Measurements from ENCODE around the gene KIRREL2. TPM values are rescaled to one million over a fixed set of nuclear protein-coding genes. Genes with fewer than 3 reads are reported as not detected.
A peak's percentile ranks its signal among the peaks of the same experiment; 100 is the strongest.

KIRREL2 gene
- total RNA-seq, 1 experiment from 2014 or later, result 0.34 TPM

DNA sequence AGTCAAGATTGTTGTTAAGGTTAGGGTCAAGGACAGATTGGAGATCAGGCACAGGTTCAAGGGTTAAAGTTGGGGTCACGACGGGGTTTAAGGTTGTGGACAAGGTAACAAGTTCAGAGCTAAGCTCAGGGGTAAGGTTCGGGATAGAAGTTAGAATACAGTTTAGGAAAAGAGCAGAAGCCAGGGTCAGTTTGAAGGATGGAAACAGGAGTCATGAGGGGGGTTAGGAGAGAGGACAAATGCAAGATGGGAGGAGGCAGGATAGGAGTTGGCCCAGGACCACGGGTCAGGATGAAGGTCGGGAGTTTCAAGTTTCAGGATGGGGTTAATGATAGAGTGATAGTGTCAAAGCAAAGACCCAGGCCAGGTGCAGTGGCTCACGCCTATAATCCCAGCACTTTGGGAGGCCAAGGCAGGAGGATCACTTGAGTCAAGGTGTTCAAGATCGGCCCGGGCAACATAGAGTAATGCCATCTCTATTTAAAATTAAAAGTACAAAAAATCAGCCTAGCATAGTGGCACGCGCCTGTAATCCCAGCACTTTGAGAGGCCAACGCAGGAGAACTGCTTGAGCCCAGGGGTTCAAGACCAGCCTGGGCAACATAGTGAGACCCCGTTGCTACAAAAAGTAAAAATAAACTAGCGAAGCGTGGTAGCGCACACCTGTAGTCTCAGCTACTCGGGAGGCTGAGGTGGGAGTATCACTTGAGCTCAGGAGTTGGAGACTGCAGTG is 12.1 kb upstream of the KIRREL2 start:
- DNase-seq (ENCODE audit: low read depth), result no peak

DNA sequence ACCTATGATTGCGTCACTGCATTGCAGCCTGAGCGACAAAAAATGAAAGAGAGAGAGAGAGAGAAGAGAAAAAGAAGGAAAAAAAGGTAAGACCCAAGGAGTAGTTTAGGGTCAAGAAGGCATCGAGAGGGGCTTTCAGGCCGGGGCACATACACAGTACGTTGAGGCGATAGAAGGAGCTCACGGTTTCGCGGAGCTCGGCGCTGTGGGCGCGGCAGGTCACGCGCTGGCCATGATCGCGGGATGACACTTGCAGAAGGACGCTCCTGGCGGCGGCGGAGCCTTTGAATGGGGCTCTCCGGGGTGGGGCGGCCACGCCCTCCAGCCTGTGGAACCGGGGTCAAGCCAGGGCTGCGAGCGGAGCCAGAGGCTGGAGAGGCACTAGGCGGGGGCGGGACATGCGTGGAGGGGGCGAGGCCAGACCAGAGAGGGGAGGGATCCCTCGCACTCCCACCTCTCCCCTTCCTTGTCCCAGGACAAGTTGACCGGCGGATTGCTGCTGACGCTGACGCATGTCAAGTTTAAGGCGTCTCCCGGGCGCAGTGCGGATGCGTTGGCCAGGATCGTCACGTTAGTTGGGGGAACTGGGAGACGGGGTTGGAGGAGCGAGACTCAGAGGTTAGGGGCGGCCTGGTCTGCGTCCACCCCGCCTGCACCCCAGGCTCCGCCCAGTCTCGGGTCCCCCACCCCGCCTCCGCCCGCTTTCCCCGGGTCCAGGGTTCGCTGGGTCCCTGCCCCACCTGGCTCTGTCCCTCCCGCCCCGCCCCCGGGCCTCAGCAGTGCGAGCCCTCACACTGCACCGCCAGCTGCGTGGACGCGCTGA is 11.3 kb upstream of the KIRREL2 start:
- peak; percentile 43 for DNase-seq (ENCODE audit: low read depth)

DNA sequence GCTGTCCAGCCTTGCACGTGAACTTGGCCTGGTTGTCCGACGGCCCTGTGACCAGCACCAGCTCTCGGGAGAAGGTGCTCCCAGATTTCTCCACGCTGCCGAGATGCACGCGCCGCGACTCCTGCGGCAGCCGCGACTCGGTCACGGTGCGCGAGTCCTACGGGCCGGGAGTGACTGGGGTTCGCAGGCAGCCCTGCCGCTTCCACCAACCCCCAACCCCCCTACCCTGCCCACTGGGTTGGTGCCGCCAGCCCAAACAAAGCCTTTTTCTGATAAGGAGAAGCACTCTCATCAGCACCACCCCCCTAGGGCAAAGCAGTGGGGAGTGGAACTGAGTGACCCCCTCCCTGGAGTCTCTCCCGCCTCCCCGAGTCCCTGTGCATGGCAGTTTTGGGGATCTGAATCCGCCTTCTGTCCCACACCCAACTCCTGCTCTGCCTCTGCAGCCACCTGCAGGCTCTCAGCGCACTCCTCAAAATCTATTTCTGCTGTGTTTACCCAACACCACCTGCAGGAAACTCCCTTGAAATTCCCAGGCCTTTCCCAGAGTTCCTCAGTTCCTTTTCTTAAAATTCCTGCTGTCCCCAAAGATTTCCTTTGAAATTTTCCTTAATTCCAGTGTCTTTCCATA is 10.6 kb upstream of the KIRREL2 start:
- DNase-seq (ENCODE audit: low read depth), result no peak

DNA sequence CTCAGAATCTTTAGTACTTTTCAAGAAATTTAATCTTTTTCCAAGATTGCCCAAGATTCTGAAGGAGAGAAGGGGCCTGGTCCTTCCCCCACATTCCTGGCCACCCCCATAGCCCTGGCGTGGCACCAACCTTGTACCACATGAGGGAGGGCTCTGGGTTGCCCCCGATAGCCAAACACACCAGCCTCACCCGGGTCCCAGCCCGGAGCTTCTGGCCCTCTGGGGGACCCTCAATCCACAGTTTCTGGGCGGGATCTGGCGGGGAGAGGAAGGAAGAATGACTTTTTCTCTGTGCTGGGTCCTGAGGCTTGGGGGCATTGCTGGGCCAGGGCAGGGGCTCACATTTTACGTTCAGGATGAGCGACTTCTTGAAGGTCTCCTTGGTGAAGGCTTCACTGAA is 8.8 kb upstream of the KIRREL2 start:
- no peak for DNase-seq (ENCODE audit: low read depth)

DNA sequence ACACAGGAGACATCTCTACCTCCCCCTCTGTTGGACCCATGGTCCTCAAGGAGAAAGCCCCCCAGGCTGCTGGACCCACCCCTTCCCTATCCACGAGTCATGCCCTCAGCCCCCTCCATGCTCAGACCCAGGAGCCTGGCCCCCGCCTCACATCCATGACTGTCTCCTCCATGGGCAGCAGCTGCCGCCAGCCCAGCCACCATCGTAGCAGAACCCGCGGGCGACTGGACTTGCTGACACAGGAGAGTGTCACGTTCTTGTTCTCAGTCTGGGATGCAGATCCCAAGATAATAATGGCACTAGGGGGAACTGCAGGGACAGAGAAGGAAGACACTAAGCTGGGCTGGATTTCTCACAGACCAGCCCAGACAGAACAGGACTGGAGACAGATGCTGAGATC is 8.2 kb upstream of the KIRREL2 start:
- no peak for DNase-seq (ENCODE audit: low read depth)

DNA sequence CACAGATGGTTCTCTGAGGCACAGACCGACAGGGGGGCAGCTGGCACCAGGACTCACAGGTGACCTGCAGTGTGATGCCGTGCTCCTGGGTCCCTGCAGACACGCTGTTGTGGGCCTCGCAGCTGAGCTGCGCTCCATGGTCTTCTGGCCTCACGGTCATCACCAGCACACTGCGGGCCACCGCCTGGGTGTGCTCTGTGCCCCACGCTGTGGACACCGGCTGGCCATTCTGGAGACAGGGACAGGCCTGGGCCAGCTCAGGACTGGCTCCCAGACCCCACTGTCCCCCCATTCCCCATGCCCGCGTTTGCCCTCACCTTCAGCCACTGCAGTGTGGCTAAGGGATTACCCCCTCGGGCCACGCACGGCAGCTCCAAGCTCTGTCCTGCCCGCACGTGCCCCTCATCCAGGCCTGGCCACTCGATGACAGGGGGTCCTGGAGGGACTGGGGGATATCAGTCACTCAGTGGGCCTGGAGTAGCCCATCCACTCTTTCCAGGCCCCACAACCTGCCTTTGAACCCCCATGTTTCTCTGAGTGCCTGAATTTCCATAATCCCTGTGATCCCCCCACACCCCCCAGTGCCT is 7.7 kb upstream of the KIRREL2 start:
- DNase-seq (ENCODE audit: low read depth), result no peak

DNA sequence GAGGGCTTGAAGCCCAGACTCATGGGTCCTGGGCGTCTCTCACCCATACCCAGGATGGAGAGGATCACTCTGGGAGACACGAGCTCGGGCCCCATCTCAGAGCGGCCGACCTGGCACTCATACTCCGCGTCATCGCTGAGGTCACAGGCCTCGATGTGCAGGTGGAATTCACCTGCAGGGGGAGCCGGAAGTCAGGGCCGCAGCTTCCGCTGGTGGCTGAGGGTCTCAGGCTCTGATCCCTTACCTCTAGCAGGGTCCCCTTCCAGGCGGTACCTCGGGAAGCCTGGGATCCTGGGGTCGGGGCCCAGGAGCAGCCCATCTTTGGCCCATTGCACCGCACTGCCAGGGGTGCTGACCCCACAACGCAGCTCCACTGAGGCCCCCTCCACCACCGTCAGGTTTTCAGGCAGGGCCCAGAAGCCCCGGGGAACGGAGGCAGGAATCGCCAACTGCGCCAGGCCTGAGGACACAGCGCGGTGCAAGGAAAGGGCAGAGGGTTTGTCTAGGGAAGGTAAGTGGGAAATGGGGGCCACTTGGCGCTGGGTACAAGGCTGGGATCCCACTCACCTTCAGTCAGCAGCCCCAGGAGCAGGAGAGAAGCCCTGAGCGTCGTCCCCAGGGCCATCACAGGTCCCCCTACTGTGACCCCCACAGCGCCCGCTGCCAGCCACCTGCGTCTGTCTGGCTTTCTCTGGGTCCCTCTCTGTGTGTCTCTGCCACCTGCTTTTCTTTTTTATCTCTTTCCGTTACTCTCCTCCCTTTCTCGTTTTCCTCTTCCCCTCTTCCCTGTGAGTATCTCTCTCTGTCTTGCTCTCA is 5.3 kb upstream of the KIRREL2 start:
- no peak for DNase-seq (ENCODE audit: low read depth)

DNA sequence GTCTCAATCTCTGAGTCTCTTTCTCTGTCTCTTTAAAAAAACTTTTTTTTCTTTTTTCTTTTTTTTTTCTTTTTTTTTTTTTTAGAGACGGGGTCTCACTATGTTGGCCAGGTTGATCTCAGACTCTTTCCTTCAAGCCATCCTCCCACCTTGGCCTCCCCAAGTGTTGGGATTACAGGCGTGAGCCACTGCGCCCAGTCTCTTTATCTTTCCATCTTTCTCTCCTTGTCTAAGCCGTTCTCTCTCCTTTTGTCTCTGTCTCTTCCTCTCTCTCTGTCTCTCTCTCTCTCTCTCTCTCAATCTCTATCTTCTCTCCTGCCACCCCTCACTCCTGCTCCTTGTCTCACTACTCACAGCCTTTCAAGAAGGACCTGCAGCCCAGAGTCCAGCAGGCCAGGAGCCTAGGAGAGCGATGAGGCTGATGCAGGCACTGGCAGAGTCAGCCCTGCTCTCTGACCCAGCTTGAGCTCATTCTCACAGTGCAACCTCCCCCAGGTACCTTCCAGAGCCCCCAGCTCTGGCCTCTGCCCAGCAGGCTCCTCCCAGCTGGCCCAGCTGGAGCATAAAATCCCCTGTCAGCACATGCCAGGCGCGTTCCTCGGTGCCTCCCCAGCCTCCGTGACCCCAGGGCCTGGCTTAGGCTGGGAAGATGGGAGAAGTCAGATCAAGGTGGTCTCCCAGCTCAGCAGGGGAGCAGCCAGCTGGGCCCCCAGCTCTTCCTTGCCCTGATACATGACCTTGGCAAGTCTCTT is 4.5 kb upstream of the KIRREL2 start, which contains the start of gene NPHS1:
Gene NPHS1 (minus strand): TSS at position 476 of the 752 bp plus-strand sequence. CDS start 667 bp downstream, outside the sequence.
- DNase-seq (ENCODE audit: low read depth), result no peak

DNA sequence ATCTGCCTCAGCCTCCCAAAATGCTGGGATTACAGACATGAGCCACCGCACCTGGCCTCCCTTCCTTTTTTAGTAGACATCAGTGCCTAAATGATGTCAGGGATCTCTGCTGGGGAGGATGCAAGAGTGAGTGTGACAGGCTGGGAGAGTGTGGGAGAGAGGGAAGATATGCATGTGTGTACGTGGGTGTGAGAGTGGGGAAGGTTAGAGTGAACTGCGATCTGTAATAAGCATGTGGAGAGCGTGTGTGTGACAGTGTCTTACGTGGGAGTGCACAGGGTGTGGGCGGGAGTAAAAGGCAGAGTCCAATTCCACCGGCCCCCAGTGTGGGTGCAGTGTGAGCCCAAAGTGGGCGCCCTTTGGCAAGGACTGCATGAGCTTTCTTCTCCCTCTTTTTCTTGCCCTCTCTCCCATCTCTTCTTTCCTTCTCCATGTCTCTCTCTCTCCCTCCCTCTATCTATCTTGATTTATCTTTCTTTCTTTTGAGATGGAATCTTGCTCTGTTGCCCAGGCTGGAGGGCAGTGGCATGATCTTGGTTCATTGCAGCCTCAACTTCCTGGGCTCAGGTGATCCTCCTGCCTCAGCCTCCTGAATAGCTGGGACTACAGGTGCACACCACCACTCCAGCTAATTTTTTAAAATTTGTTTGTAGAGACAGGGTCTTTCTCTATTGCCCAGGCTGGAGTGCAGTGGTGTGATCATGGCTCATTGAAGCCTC is 3.5 kb upstream of the KIRREL2 start:
- no peak for DNase-seq (ENCODE audit: low read depth)

DNA sequence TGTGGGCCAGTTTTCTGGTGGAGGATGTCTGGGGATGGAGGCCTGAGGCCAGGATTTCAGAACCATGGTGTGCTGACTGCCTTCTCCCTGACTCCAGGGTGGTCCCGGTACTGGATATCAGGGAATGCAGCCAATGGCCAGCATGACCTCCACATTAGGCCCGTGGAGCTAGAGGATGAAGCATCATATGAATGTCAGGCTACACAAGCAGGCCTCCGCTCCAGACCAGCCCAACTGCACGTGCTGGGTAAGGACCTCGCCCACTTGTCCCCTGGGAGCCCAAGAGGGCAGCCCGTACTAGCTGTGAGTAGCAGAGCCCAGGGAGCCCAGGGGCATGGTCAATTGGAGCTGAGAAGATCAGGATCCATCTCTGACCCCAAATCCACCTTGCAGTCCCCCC is 1.6 kb downstream of the KIRREL2 start:
- no peak for DNase-seq (ENCODE audit: low read depth)

DNA sequence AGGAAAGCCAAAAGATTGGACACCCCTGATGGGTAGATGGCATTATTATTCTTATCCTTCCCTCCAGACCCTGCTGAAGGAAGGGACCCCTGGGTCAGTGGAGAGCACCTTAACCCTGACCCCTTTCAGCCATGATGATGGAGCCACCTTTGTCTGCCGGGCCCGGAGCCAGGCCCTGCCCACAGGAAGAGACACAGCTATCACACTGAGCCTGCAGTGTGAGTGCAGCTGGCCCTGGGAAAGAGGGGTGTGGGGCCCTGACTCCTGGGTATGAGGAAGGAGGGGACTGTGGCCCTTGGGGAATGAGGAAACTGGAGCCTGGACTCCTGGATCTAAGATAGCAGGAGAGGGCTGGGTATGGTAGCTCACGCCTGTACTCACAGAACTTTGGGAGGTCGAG is 2.7 kb downstream of the KIRREL2 start:
- no peak for DNase-seq (ENCODE audit: low read depth)

DNA sequence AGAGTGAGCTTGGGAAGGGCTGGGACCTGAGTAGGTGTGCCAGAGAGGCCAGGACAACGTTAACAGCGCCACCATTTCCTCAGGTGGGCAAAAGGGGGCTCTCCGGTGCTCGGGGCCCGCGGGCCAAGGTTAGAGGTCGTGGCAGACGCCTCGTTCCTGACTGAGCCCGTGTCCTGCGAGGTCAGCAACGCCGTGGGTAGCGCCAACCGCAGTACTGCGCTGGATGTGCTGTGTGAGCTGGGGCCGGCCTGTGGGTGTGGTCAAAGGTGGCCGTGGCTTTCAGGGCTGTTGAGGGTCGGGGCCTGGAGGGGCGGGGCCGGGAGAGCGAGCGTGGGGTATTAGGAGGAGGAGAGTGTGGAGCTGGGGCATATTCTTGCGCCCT is 3.7 kb downstream of the KIRREL2 start:
- no peak for DNase-seq (ENCODE audit: low read depth)

DNA sequence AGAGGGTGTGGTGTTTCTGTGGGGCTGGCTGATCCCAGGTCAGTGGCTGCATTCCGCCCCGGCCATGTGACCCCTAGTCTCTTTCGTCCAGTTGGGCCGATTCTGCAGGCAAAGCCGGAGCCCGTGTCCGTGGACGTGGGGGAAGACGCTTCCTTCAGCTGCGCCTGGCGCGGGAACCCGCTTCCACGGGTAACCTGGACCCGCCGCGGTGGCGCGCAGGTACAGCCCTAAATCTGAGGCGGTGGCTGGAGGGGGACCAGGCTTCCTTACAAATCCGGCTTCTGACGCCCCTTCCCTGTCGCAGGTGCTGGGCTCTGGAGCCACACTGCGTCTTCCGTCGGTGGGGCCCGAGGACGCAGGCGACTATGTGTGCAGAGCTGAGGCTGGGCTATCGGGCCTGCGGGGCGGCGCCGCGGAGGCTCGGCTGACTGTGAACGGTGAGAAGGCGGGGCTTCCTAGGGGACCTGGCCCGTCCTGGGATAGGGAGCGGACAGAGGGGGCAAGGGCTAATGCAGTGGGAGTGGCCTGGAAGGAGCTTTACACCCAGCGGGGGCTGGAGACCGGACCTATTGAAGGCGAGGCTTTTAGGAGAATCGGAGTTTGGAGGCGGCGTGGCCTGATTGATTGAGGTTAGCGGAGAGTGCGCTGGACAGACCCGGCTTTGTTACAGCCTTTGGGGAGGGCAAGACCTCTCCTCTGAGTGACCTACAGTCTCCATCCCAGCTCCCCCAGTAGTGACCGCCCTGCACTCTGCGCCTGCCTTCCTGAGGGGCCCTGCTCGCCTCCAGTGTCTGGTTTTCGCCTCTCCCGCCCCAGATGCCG is 4.3 kb downstream of the KIRREL2 start:
- DNase-seq (ENCODE audit: low read depth), result no peak

DNA sequence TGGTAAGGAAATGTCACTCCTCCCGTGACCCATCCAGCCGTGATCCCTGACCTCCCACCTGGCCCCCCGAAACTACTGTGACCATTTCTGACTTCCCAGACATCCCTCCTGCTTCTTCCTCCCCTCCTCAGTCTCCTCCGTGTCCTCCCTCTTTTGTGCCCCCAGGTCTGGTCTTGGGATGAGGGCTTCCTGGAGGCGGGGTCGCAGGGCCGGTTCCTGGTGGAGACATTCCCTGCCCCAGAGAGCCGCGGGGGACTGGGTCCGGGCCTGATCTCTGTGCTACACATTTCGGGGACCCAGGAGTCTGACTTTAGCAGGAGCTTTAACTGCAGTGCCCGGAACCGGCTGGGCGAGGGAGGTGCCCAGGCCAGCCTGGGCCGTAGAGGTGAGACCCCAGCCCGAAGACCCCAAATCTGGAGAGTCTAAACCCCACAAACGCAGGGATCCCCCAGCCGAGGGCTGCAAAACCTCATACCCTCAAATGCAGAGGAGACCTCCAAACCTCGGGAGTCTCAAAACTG is 5.0 kb downstream of the KIRREL2 start:
- no peak for DNase-seq (ENCODE audit: low read depth)

DNA sequence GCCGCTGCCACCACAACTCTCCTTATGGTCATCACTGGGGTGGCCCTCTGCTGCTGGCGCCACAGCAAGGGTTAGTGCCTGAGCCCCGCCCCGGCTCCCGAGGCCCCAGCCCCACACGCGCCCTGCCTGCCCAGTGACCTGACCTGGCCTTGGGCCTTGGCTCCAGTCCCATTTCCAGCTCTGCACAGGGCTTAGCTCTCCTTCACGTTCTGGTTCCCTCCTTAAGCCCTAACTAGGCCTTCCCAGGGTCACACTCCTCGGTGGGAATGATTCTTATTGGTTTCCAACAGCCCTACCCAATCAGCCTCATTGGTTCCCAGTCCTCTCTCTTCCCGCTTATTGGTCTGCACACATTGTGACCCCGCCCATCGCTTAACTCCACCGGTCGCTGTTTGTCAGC is 5.8 kb downstream of the KIRREL2 start:
- no peak for DNase-seq (ENCODE audit: low read depth)

DNA sequence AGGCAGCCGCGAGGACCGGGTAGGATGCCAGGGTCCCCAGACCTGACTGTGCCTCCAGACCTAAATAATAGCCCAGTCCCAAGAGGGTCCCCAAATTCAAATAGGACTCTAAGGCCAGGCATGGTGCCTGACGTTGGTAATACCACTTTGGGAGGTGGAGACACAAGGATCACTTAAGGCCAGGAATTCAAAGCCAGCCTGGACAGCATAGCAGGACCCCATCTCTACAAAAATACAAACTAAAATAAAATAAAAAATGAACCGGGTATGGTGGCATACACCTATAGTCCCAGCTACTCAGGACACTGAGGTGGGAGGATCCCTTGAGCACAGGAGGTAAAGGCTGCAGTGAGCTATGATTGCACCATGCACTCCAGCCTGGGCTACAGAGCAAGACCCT is 6.3 kb downstream of the KIRREL2 start:
- DNase-seq (ENCODE audit: low read depth), result no peak

DNA sequence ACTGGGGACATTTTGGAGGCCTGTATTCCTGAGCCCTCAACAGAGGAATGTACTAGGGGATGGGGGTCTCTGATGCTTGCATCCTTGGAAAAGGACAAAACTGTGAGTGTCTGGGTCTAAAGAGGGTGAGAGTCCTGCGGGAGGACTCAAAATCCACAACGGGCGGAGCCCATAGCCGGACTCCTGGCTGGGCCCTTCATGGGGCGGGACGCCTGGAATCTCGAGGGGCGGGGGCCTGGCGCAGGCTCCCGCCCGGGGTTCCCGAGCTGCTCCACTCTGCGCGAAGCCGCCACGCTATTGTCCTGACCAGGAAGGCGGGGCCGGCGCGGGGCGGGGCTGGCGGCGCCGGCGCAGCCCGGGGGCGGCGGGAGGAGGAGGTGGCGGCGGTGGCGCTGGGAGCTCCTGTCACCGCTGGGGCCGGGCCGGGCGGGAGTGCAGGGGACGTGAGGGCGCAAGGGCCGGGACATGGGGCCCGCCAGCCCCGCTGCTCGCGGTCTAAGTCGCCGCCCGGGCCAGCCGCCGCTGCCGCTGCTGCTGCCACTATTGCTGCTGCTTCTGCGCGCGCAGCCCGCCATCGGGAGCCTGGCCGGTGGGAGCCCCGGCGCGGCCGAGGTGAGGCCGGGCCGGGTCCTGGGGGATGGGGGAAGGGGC is 11.6 kb downstream of the KIRREL2 start, which contains the start of gene APLP1:
Gene APLP1 (plus strand): TSS at position 403 of the 651 bp plus-strand sequence. CDS start 63 bp downstream, at position 466.
- peak; percentile 64 for DNase-seq (ENCODE audit: low read depth)

DNA sequence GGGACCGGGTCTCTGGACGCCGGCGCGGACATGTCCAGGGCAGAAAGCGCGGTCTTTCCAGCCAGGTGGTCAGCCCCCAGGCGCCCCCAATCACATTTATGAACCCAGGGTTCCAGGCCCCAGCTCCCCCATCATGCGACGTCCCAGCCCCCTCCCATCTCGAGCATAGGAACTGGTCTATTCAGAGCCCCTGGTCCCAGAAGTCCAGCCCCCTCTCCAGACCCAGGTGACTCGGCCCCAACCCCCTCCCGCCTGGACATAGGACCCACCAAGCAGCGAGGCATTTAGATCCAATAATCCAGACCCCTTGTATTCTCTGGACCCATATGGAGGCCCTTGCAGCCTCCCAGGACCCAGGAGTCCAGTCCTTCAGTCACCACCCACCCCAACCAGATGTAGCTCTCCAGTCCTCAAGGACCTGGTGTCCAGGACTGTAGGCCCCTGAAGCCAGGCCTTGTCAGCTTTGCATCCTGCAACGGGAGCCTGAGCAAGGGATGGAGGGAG is 12.2 kb downstream of the KIRREL2 start:
- DNase-seq (ENCODE audit: low read depth), result no peak

Data from Daoy (cell line).